ENCODE measurements around the gene COG5. TPM values are rescaled to one million over a fixed set of nuclear protein-coding genes. Genes with fewer than 3 reads are reported as not detected.

Gene COG5
- total and polyA plus RNA-seq, 9 of the 15 experiments (the other 6 are each of a cell fraction or from before 2014, with no cell fraction given) = 15.3 to 75.1 (median 56.4) TPM

DNA sequence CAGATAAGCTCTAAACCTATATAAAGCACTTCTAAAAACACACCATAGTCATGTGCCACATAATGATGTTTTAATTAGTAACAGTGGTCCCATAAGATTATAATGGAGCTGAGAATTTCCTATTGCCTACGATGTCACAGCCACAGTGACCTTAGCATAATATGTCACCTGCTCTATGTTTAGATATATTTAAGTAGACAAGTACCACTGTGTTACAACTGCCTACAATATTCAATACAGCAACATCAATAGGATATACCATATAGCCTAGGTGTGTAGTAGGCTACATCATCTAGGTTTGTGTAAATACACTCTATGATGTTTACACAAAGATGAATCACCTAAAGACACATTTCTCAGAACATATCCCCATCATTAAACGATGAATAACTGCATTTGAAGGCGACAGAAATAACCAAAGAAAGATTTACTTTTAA is 69.4 kb downstream of the COG5 start:
- no peaks in the 10 kb centered on the region for H3K36me3 ChIP-seq (ENCODE audit: control insufficient read depth, insufficient read depth, low read length)
- H4K20me1 ChIP-seq (replicated peaks; ENCODE audit: control insufficient read depth, insufficient read depth, low read length) = no peaks in the 10 kb centered on the region
- no peaks in the 10 kb centered on the region for H3K9me3 ChIP-seq (replicated peaks; ENCODE audit: control insufficient read depth, insufficient read depth, low read depth, low read length)
- H3K9ac ChIP-seq (ENCODE audit: insufficient read depth in 1 of 2, low read depth in 2 of 2, low read length in 2 of 2) = no peak overlapping the region
- H3K4me1 ChIP-seq (replicated peaks in 1 of 2; ENCODE audit: control insufficient read depth in 2 of 2, insufficient read depth in 2 of 2, low read length in 2 of 2) = peaks cover 0 to 15% of the 10 kb centered on the region in 2 experiments; a peak in 3 of 5 replicates
- ChIA-PET CTCF (ENCODE audit: low intra/inter-chr PET ratio) (no interaction called here), POLR2A (interaction anchor here (1.3 to 1.9 kb wide), 3 partner anchors 13 to 17 kb away, joined by 3 to 11 read pairs (median 7); no protein-coding TSS in a partner anchor)
- H3K9me1 ChIP-seq (ENCODE audit: control insufficient read depth, insufficient read depth, low read length) = no peaks in the 10 kb centered on the region
- intact Hi-C loops (cut with micrococcal nuclease) = loop anchor here (10.0 kb wide), 1 partner anchor 700 kb away; no protein-coding TSS in a partner anchor
- TF ChIP-seq FOXA1 (IDR thresholded peaks at IDR 0.05; ENCODE audit: borderline replicate concordance) (0 out of 2 replicates have a peak, but pooled peaks have one; percentile 34), GTF2F1 (IDR thresholded peaks at IDR 0.05; ENCODE audit: low read depth, low read length) (no peak), FOXK1 (CRISPR knock-in tag; IDR thresholded peaks at IDR 0.05; ENCODE audit: borderline replicate concordance) (no peak), VEZF1 (CRISPR knock-in tag; IDR thresholded peaks at IDR 0.05) (peak; percentile 25; the same call in 1 of the 2 replicates), FOXA3 (CRISPR knock-in tag; conservative IDR thresholded peaks at IDR 0.05 in 1 of 2, IDR thresholded peaks at IDR 0.05 in 1 of 2) (peak; percentile 61 to 74; a peak in 3 of 4 replicates), MEF2D (tag; conservative IDR thresholded peaks at IDR 0.05; ENCODE audit: low read depth) (peak; percentile 80)
- DNase-seq (ENCODE audit: extremely low read depth in 1 of 4, low spot score in 3 of 4) = no peak
- H3K27me3 ChIP-seq (ENCODE audit: control insufficient read depth in 2 of 2, insufficient read depth in 2 of 2, low read length in 2 of 2) = no peaks in the 10 kb centered on the region
- peaks cover 40% of the 10 kb centered on the region for H3K79me2 ChIP-seq (ENCODE audit: control insufficient read depth, insufficient read depth, low read length)
- in situ Hi-C loops (cut with MboI) = no loop called here
- 45% methylated on average over 3 of the region's 3 CpGs for WGBS (ENCODE audit: insufficient coverage, low coverage, missing lambda C conversion rate)
- H3K4me3 ChIP-seq = no peak overlapping the region
- no TSS peak for BruUV-seq (replicated peaks)
- no peak overlapping the region for H3K4me2 ChIP-seq (ENCODE audit: insufficient read depth, low read length)
- no peak for FAIRE-seq
- no peak overlapping the region for H3K27ac ChIP-seq (ENCODE audit: extremely low read depth, low read depth, low read length)
- ATAC-seq = peak; percentile 8; the same call in 1 of the 3 replicates
- H2AFZ ChIP-seq (ENCODE audit: low read depth, low read length) = no peak overlapping the region
